Activated gamma-delta T cell treated with Interleukin-2 at 50 U/mL for 16 hours (primary cell): ENCODE results near the gene TMEM203.
"Not testable (repeated sequence)": the region's sequence is repeated elsewhere in the genome, so short reads cannot be mapped to it uniquely, and the experiment has no call there.

Source experiments
- DNase-seq: peaks from one replicate; pipeline ENCODE4 v3.0.0-alpha.2; 2020

TMEM203 gene

GRCh38 chr9:137205126-137206069, at the start of gene TMEM203, which contains the start of gene NDOR1:
TMEM203 (minus strand) TSS chr9:137205648; CDS start chr9:137205414, 234 bp downstream.
NDOR1 (plus strand) TSS chr9:137205700; CDS start chr9:137205778, 78 bp downstream.
- peak; percentile 92 for DNase-seq

- peak; percentile 96 for DNase-seq
These were observed 49.4 kb upstream of the TMEM203 start, which contains the start of gene NELFB for GRCh38 chr9:137254624-137255447. NELFB (plus strand) TSS chr9:137255327.

- no peak for DNase-seq
These were observed 48.5 kb upstream of the TMEM203 start for GRCh38 chr9:137253717-137254623.

GRCh38 chr9:137252555-137253506, 47.4 kb upstream of the TMEM203 start:
- DNase-seq = no peak

- DNase-seq = no peak
These were observed 46.2 kb upstream of the TMEM203 start for GRCh38 chr9:137251490-137252268.

- no peak for DNase-seq
These were observed 45.7 kb upstream of the TMEM203 start, which contains the start of gene STPG3 for GRCh38 chr9:137251194-137251461. STPG3 (plus strand) TSS chr9:137251286; CDS start chr9:137251287, 1 bp downstream.

- no peak for DNase-seq
These were observed 45.1 kb upstream of the TMEM203 start for GRCh38 chr9:137250329-137251193.

- no peak for DNase-seq
These were observed 42.4 kb upstream of the TMEM203 start for GRCh38 chr9:137247916-137248175.

- no peak for DNase-seq
These were observed 41.9 kb upstream of the TMEM203 start for GRCh38 chr9:137247135-137247915.

GRCh38 chr9:137245450-137246421, 40.3 kb upstream of the TMEM203 start:
- DNase-seq = no peak

- DNase-seq = no peak
These were observed 39.3 kb upstream of the TMEM203 start for GRCh38 chr9:137244486-137245449.

GRCh38 chr9:137243626-137244485, 38.4 kb upstream of the TMEM203 start:
- no peak for DNase-seq

GRCh38 chr9:137243266-137243625, 37.8 kb upstream of the TMEM203 start:
- not testable (repeated sequence) for DNase-seq

- no peak for DNase-seq
These were observed 37.1 kb upstream of the TMEM203 start for GRCh38 chr9:137242269-137243203.
